Sigmoid colon (tissue), 4 donors: ENCODE results near the gene TALDO1.

Experiments
- EP300 ChIP-seq, 4 donors: sonication (generic); formaldehyde crosslinking; IDR thresholded peaks; one replicate each; pipeline ENCODE4 v1.6.1; 2017; ENCODE audit warnings: antibody characterized with exemption in 4 of 4
- POLR2A ChIP-seq, 2 donors: fragments of 450-650 bp; IDR thresholded peaks; one replicate each; pipeline ENCODE4 v1.6.1; 2016; ENCODE audit warnings: antibody characterized with exemption in 2 of 2, mild to moderate bottlenecking in 2 of 2, moderate library complexity in 2 of 2
- POLR2AphosphoS5 ChIP-seq, 4 donors: sonication (generic); formaldehyde crosslinking; IDR thresholded peaks; one replicate each; pipeline ENCODE4 v1.6.1; 2017; ENCODE audit warnings: antibody characterized with exemption in 4 of 4
- TF ChIP-seq, protein P1 (sequence below), 4 experiments: fragments of 450-650 bp in 3 of 4; fragments of 200-600 bp in 1 of 4; IDR thresholded peaks; one replicate each; pipeline ENCODE4 v1.5.1; 2016 to 2019; ENCODE audit warnings: antibody characterized with exemption in 4 of 4, mild to moderate bottlenecking in 3 of 4, moderate library complexity in 2 of 4

- TF ChIP-seq, protein P1, sequence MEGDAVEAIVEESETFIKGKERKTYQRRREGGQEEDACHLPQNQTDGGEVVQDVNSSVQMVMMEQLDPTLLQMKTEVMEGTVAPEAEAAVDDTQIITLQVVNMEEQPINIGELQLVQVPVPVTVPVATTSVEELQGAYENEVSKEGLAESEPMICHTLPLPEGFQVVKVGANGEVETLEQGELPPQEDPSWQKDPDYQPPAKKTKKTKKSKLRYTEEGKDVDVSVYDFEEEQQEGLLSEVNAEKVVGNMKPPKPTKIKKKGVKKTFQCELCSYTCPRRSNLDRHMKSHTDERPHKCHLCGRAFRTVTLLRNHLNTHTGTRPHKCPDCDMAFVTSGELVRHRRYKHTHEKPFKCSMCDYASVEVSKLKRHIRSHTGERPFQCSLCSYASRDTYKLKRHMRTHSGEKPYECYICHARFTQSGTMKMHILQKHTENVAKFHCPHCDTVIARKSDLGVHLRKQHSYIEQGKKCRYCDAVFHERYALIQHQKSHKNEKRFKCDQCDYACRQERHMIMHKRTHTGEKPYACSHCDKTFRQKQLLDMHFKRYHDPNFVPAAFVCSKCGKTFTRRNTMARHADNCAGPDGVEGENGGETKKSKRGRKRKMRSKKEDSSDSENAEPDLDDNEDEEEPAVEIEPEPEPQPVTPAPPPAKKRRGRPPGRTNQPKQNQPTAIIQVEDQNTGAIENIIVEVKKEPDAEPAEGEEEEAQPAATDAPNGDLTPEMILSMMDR (IDR thresholded peaks at IDR 0.05), result no peak
- no peak for TF ChIP-seq POLR2A (IDR thresholded peaks at IDR 0.05)
- TF ChIP-seq POLR2AphosphoS5 (IDR thresholded peaks at IDR 0.05), result no peak
- no peak for TF ChIP-seq EP300 (IDR thresholded peaks at IDR 0.05)
Measured at GRCh38 chr11:804599-804964, 57.3 kb downstream of the TALDO1 start.
